ENCODE data around the gene U2AF1L4.

Gene U2AF1L4

DNA sequence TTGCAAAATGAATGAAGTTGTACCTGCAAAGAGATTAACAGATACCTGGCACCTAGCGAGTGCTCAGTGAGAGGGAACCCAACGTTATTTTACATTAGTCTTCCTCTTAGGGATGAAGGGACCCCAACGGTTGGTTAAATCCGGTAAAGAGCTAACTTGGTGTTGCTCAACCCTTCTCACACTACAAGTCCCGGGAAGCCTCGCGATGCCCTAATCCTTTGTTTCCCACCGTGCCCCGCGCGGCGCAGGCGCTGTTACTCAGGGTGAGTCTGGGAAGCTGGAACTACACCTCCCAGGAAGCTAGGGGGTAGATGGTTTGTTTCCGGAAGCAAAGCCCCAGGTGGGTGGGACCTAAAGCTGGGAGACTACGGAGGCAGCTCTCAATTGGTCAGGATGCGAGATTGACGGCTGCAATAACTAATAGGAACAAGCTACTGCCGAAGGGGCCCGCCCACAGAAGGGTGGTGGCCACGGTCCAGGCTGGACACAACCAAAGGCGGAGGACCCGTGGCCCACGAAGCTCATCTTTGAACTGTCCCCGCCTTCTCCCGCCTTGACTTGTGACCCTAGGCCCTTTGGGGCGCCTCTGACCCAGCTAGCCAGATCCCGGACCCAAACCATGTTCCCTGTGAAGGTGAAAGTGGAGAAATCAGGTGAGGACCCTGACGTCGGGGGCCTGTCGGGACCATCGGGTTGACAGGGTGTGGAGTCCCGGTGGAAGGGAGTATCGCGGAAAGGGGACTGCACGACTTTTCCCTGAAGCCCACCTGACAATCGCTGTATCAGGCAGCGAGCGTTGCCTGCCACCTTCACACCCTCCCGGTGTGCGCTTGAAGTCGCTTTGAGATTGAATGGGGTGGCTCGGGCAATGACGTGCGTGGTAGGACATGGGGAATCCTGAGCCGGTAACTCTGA, 3.1 kb upstream of the U2AF1L4 start, which contains the start of gene LIN37 (continued):
- TF ChIP-seq ZNF114 (tag by site-specific recombination; IDR thresholded peaks at IDR 0.05) (no peak), KLF9 (tag by site-specific recombination; IDR thresholded peaks at IDR 0.05; ENCODE audit: low read depth) (peak; percentile 82), ZNF664 (tag by site-specific recombination; IDR thresholded peaks at IDR 0.05) (no peak), ZNF19 (tag by site-specific recombination; IDR thresholded peaks at IDR 0.05; ENCODE audit: low read depth) (no peak), WT1 (tag by site-specific recombination; IDR thresholded peaks at IDR 0.05) (peak; percentile 53; the same call in 1 of the 2 replicates), SP2 (tag by site-specific recombination; IDR thresholded peaks at IDR 0.05) (peak; percentile 100), ZNF121 (tag by site-specific recombination; IDR thresholded peaks at IDR 0.05) (no peak), ZNF501 (tag by site-specific recombination; IDR thresholded peaks at IDR 0.05) (0 out of 2 replicates have a peak, but pooled peaks have one; percentile 29), YY2 (tag by site-specific recombination; IDR thresholded peaks at IDR 0.05) (no peak), ZNF157 (tag by site-specific recombination; IDR thresholded peaks at IDR 0.05) (no peak), ZNF394 (tag by site-specific recombination; IDR thresholded peaks at IDR 0.05; ENCODE audit: borderline replicate concordance) (no peak), ZNF645 (tag by site-specific recombination; IDR thresholded peaks at IDR 0.05) (no peak), ZNF140 (tag by site-specific recombination; IDR thresholded peaks at IDR 0.05) (no peak), BCL6B (tag by site-specific recombination; IDR thresholded peaks at IDR 0.05) (no peak), ZBTB48 (tag by site-specific recombination; IDR thresholded peaks at IDR 0.05) (peak; percentile 80), KLF16 (tag by site-specific recombination; IDR thresholded peaks at IDR 0.05) (no peak; the same call in none of the 2 replicates), ZNF341 (tag by site-specific recombination; IDR thresholded peaks at IDR 0.05; ENCODE audit: low read depth) (no peak), ZNF354C (tag by site-specific recombination; IDR thresholded peaks at IDR 0.05; ENCODE audit: borderline replicate concordance, low read depth) (no peak), PRDM10 (tag by site-specific recombination; IDR thresholded peaks at IDR 0.05) (peak; percentile 96), ZNF132 (tag by site-specific recombination; IDR thresholded peaks at IDR 0.05; ENCODE audit: borderline replicate concordance) (no peak), ZNF292 (tag by site-specific recombination; IDR thresholded peaks at IDR 0.05; ENCODE audit: borderline replicate concordance, low read depth) (no peak), ZSCAN16 (tag by site-specific recombination; IDR thresholded peaks at IDR 0.05) (no peak), ZBTB17 (tag by site-specific recombination; IDR thresholded peaks at IDR 0.05) (no peak)
- TF ChIP-seq, protein P1, sequence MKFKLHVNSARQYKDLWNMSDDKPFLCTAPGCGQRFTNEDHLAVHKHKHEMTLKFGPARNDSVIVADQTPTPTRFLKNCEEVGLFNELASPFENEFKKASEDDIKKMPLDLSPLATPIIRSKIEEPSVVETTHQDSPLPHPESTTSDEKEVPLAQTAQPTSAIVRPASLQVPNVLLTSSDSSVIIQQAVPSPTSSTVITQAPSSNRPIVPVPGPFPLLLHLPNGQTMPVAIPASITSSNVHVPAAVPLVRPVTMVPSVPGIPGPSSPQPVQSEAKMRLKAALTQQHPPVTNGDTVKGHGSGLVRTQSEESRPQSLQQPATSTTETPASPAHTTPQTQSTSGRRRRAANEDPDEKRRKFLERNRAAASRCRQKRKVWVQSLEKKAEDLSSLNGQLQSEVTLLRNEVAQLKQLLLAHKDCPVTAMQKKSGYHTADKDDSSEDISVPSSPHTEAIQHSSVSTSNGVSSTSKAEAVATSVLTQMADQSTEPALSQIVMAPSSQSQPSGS (tag by site-specific recombination; IDR thresholded peaks at IDR 0.05; ENCODE audit: low read depth), result no peak
- TF ChIP-seq, protein P2, sequence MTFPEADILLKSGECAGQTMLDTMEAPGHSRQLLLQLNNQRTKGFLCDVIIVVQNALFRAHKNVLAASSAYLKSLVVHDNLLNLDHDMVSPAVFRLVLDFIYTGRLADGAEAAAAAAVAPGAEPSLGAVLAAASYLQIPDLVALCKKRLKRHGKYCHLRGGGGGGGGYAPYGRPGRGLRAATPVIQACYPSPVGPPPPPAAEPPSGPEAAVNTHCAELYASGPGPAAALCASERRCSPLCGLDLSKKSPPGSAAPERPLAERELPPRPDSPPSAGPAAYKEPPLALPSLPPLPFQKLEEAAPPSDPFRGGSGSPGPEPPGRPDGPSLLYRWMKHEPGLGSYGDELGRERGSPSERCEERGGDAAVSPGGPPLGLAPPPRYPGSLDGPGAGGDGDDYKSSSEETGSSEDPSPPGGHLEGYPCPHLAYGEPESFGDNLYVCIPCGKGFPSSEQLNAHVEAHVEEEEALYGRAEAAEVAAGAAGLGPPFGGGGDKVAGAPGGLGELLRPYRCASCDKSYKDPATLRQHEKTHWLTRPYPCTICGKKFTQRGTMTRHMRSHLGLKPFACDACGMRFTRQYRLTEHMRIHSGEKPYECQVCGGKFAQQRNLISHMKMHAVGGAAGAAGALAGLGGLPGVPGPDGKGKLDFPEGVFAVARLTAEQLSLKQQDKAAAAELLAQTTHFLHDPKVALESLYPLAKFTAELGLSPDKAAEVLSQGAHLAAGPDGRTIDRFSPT (tag by site-specific recombination; IDR thresholded peaks at IDR 0.05), result no peak
- TF ChIP-seq, protein P3, sequence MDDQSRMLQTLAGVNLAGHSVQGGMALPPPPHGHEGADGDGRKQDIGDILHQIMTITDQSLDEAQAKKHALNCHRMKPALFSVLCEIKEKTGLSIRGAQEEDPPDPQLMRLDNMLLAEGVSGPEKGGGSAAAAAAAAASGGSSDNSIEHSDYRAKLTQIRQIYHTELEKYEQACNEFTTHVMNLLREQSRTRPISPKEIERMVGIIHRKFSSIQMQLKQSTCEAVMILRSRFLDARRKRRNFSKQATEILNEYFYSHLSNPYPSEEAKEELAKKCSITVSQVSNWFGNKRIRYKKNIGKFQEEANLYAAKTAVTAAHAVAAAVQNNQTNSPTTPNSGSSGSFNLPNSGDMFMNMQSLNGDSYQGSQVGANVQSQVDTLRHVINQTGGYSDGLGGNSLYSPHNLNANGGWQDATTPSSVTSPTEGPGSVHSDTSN (CRISPR knock-in tag; IDR thresholded peaks at IDR 0.05), result peak; percentile 91

All from HEK293 (cell line).